ENCODE results near the gene DCX.

DCX gene

GRCh38 chrX:111260451-111260850 lies 151.5 kb downstream of the DCX start:
- TF ChIP-seq TAF1 (IDR thresholded peaks at IDR 0.05; ENCODE audit: borderline replicate concordance, insufficient read depth, low read length) (no peak), SIN3A (IDR thresholded peaks at IDR 0.05; ENCODE audit: borderline replicate concordance, insufficient read depth, low read length) (no peak), FOXP2 (optimal IDR thresholded peaks at IDR 0.05; ENCODE audit: borderline replicate concordance, extremely low read depth, extremely low read length, insufficient read depth) (no peak), POLR2AphosphoS5 (IDR thresholded peaks at IDR 0.05; ENCODE audit: low read depth, low read length) (no peak)
- TF ChIP-seq, protein P1, sequence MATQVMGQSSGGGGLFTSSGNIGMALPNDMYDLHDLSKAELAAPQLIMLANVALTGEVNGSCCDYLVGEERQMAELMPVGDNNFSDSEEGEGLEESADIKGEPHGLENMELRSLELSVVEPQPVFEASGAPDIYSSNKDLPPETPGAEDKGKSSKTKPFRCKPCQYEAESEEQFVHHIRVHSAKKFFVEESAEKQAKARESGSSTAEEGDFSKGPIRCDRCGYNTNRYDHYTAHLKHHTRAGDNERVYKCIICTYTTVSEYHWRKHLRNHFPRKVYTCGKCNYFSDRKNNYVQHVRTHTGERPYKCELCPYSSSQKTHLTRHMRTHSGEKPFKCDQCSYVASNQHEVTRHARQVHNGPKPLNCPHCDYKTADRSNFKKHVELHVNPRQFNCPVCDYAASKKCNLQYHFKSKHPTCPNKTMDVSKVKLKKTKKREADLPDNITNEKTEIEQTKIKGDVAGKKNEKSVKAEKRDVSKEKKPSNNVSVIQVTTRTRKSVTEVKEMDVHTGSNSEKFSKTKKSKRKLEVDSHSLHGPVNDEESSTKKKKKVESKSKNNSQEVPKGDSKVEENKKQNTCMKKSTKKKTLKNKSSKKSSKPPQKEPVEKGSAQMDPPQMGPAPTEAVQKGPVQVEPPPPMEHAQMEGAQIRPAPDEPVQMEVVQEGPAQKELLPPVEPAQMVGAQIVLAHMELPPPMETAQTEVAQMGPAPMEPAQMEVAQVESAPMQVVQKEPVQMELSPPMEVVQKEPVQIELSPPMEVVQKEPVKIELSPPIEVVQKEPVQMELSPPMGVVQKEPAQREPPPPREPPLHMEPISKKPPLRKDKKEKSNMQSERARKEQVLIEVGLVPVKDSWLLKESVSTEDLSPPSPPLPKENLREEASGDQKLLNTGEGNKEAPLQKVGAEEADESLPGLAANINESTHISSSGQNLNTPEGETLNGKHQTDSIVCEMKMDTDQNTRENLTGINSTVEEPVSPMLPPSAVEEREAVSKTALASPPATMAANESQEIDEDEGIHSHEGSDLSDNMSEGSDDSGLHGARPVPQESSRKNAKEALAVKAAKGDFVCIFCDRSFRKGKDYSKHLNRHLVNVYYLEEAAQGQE (IDR thresholded peaks at IDR 0.05; ENCODE audit: insufficient read depth in 1 of 2, low read depth in 2 of 2, low read length in 2 of 2) = no peak

- no peak for TF ChIP-seq FOXP2 (optimal IDR thresholded peaks at IDR 0.05; ENCODE audit: borderline replicate concordance, extremely low read depth, extremely low read length, insufficient read depth)
- no peak for TF ChIP-seq POLR2AphosphoS5 (IDR thresholded peaks at IDR 0.05; ENCODE audit: low read depth, low read length)
- TF ChIP-seq, protein P1 (IDR thresholded peaks at IDR 0.05; ENCODE audit: insufficient read depth in 1 of 2, low read depth in 2 of 2, low read length in 2 of 2) = no peak
- TF ChIP-seq TAF1 (IDR thresholded peaks at IDR 0.05; ENCODE audit: borderline replicate concordance, insufficient read depth, low read length) = no peak
- TF ChIP-seq SIN3A (IDR thresholded peaks at IDR 0.05; ENCODE audit: borderline replicate concordance, insufficient read depth, low read length) = no peak
These were observed 152.4 kb downstream of the DCX start for GRCh38 chrX:111259559-111259958.

GRCh38 chrX:111257733-111258132 lies 154.3 kb downstream of the DCX start:
- TF ChIP-seq SIN3A (IDR thresholded peaks at IDR 0.05; ENCODE audit: borderline replicate concordance, insufficient read depth, low read length) (no peak), FOXP2 (optimal IDR thresholded peaks at IDR 0.05; ENCODE audit: borderline replicate concordance, extremely low read depth, extremely low read length, insufficient read depth) (no peak), POLR2AphosphoS5 (IDR thresholded peaks at IDR 0.05; ENCODE audit: low read depth, low read length) (no peak), TAF1 (IDR thresholded peaks at IDR 0.05; ENCODE audit: borderline replicate concordance, insufficient read depth, low read length) (no peak)
- TF ChIP-seq, protein P1 (IDR thresholded peaks at IDR 0.05; ENCODE audit: insufficient read depth in 1 of 2, low read depth in 2 of 2, low read length in 2 of 2) = no peak

- TF ChIP-seq SIN3A (IDR thresholded peaks at IDR 0.05; ENCODE audit: borderline replicate concordance, insufficient read depth, low read length) = no peak
- no peak for TF ChIP-seq POLR2AphosphoS5 (IDR thresholded peaks at IDR 0.05; ENCODE audit: low read depth, low read length)
- no peak for TF ChIP-seq FOXP2 (optimal IDR thresholded peaks at IDR 0.05; ENCODE audit: borderline replicate concordance, extremely low read depth, extremely low read length, insufficient read depth)
- no peak for TF ChIP-seq TAF1 (IDR thresholded peaks at IDR 0.05; ENCODE audit: borderline replicate concordance, insufficient read depth, low read length)
- TF ChIP-seq, protein P1 (IDR thresholded peaks at IDR 0.05; ENCODE audit: insufficient read depth in 1 of 2, low read depth in 2 of 2, low read length in 2 of 2) = no peak
These were observed 156.9 kb downstream of the DCX start for GRCh38 chrX:111254896-111255693.
